T47D (cell line): ENCODE results near the gene SLC22A9.
"Not testable (repeated sequence)": the region's sequence is repeated elsewhere in the genome, so short reads cannot be mapped to it uniquely, and the experiment has no call there.

Experiments
- DNase-seq, 2 experiments: peaks; one replicate each; pipeline versions ENCODE4 v3.0.0 to v3.0.0-alpha.2; 2011 to 2012; ENCODE audit warnings: low read depth in 1 of 2, low spot score in 1 of 2
- JUND ChIP-seq: IDR thresholded peaks from 2 replicates; pipeline ENCODE4 v1.6.1; 2012; ENCODE audit warnings: low read depth
- in situ Hi-C: cut with HindIII; loops from 2 replicates; pipeline ENCODE4 v1.10.0; 2016; ENCODE audit warnings: low sequenced_read_pairs, low pct_unique_long_range_greater_than_20kb

SLC22A9 gene

GRCh38 chr11:63369165-63369970 is at the start of gene SLC22A9:
Gene SLC22A9 (plus strand): TSS chr11:63369785. CDS start chr11:63370057, 272 bp downstream.
- DNase-seq = no peak
- in situ Hi-C loops = no loop called here
- TF ChIP-seq JUND = no peak

GRCh38 chr11:63321723-63322122 is 47.9 kb upstream of the SLC22A9 start:
- DNase-seq = no peak
- in situ Hi-C loops = no loop called here
- TF ChIP-seq JUND = no peak

- DNase-seq, in situ Hi-C loops: not testable (repeated sequence)
Observed at GRCh38 chr11:63335089-63335488, 34.5 kb upstream of the SLC22A9 start.

GRCh38 chr11:63337070-63337469 is 32.5 kb upstream of the SLC22A9 start:
- no peak for TF ChIP-seq JUND
- in situ Hi-C loops = no loop called here
- DNase-seq = no peak

- DNase-seq = no peak
- no peak for TF ChIP-seq JUND
- in situ Hi-C loops = no loop called here
Observed at GRCh38 chr11:63343130-63343529, 26.5 kb upstream of the SLC22A9 start.

GRCh38 chr11:63352144-63352543 is 17.4 kb upstream of the SLC22A9 start:
- in situ Hi-C loops = no loop called here
- TF ChIP-seq JUND = no peak
- no peak for DNase-seq

GRCh38 chr11:63362196-63362793 is 7.3 kb upstream of the SLC22A9 start:
- TF ChIP-seq JUND = no peak
- no peak for DNase-seq
- in situ Hi-C loops = no loop called here

GRCh38 chr11:63369971-63370588 is 495 bp downstream of the SLC22A9 start:
- no peak for DNase-seq
- TF ChIP-seq JUND = no peak
- in situ Hi-C loops = no loop called here

GRCh38 chr11:63371396-63371795 is 1.8 kb downstream of the SLC22A9 start:
- DNase-seq = no peak
- TF ChIP-seq JUND = no peak
- in situ Hi-C loops = no loop called here

- DNase-seq = no peak
- in situ Hi-C loops = no loop called here
- TF ChIP-seq JUND = no peak
Observed at GRCh38 chr11:63375434-63375833, 5.8 kb downstream of the SLC22A9 start.

GRCh38 chr11:63380130-63380529 is 10.5 kb downstream of the SLC22A9 start:
- no peak for TF ChIP-seq JUND
- DNase-seq = no peak
- in situ Hi-C loops = no loop called here

GRCh38 chr11:63395697-63396096 is 26.1 kb downstream of the SLC22A9 start:
- no peak for TF ChIP-seq JUND
- in situ Hi-C loops = no loop called here
- DNase-seq = no peak
